ENCODE data around the gene PKLR. TPM values are rescaled to one million over a fixed set of nuclear protein-coding genes. Genes with fewer than 3 reads are reported as not detected.
A peak's percentile ranks its signal among the peaks of the same experiment; 100 is the strongest.
"Not testable (repeated sequence)": the region's sequence is repeated elsewhere in the genome, so short reads cannot be mapped to it uniquely, and the experiment has no call there.

The PKLR gene
- total RNA-seq, 2 donors from 2014 or later: not detected

GRCh38 chr1:155295942-155296267, 5.3 kb downstream of the PKLR start:
- Histone ChIP-seq H3K4me1 (ENCODE audit: control insufficient read depth in 1 of 2, low read depth in 2 of 2) (peaks cover 5 to 8% of the 10 kb centered on the region in 2 donors), H3K9me3 (no peaks in the 10 kb centered on the region), H3K36me3 (no peaks in the 10 kb centered on the region), H3K4me3 (no peak overlapping the region), H3K27ac (no peak overlapping the region), H3K27me3 (replicated peaks; ENCODE audit: insufficient read depth) (peaks cover 7% of the 10 kb centered on the region)
- no peak for DNase-seq (ENCODE audit: low spot score)
- ATAC-seq (ENCODE audit: insufficient number of reproducible peaks, low FRiP score, low read depth): no peak
- TF ChIP-seq CTCF (IDR thresholded peaks at IDR 0.05): no peak

- no peak for TF ChIP-seq CTCF (IDR thresholded peaks at IDR 0.05)
- DNase-seq (ENCODE audit: low spot score): no peak
- Histone ChIP-seq H3K27me3 (replicated peaks; ENCODE audit: insufficient read depth) (peaks cover 7% of the 10 kb centered on the region), H3K27ac (no peak overlapping the region), H3K4me3 (peak overlapping the region; percentile 45), H3K9me3 (no peaks in the 10 kb centered on the region), H3K36me3 (no peaks in the 10 kb centered on the region), H3K4me1 (ENCODE audit: control insufficient read depth in 1 of 2, low read depth in 2 of 2) (peaks cover 5 to 8% of the 10 kb centered on the region in 2 donors)
- ATAC-seq (ENCODE audit: insufficient number of reproducible peaks, low FRiP score, low read depth): no peak
Measured at GRCh38 chr1:155295183-155295941, 5.9 kb downstream of the PKLR start.

- ATAC-seq (ENCODE audit: insufficient number of reproducible peaks, low FRiP score, low read depth): no peak
Measured at GRCh38 chr1:155294520-155295182, 6.6 kb downstream of the PKLR start.

GRCh38 chr1:155293086-155293749, 8.0 kb downstream of the PKLR start:
- Histone ChIP-seq H3K4me1 (ENCODE audit: control insufficient read depth in 1 of 2, low read depth in 2 of 2) (peaks cover 5 to 8% of the 10 kb centered on the region in 2 donors), H3K4me3 (no peak overlapping the region), H3K9me3 (no peaks in the 10 kb centered on the region), H3K27ac (no peak overlapping the region), H3K36me3 (no peaks in the 10 kb centered on the region), H3K27me3 (replicated peaks; ENCODE audit: insufficient read depth) (peaks cover 7% of the 10 kb centered on the region)
- no peak for TF ChIP-seq CTCF (IDR thresholded peaks at IDR 0.05)
- ATAC-seq (ENCODE audit: insufficient number of reproducible peaks, low FRiP score, low read depth): no peak
- no peak for DNase-seq (ENCODE audit: low spot score)

More at GRCh38 chr1:155294520-155295182, 6.6 kb downstream of the PKLR start:
- Histone ChIP-seq H3K27me3 (replicated peaks; ENCODE audit: insufficient read depth) (peaks cover 7% of the 10 kb centered on the region), H3K9me3 (no peaks in the 10 kb centered on the region), H3K27ac (no peak overlapping the region), H3K4me3 (peak overlapping the region; percentile 45), H3K4me1 (ENCODE audit: control insufficient read depth in 1 of 2, low read depth in 2 of 2) (peaks cover 5 to 8% of the 10 kb centered on the region in 2 donors), H3K36me3 (no peaks in the 10 kb centered on the region)
- no peak for TF ChIP-seq CTCF (IDR thresholded peaks at IDR 0.05)
- no peak for DNase-seq (ENCODE audit: low spot score)

GRCh38 chr1:155291006-155291405, 10.2 kb downstream of the PKLR start:
- not testable (repeated sequence) for H3K9me3 ChIP-seq; H3K4me3 ChIP-seq; ATAC-seq (ENCODE audit: insufficient number of reproducible peaks, low FRiP score, low read depth); H3K36me3 ChIP-seq; H3K27ac ChIP-seq; H3K27me3 ChIP-seq (replicated peaks; ENCODE audit: insufficient read depth); H3K4me1 ChIP-seq (ENCODE audit: control insufficient read depth in 1 of 2, low read depth in 2 of 2); DNase-seq (ENCODE audit: low spot score)
